Sigmoid colon (tissue), 7 donors: ENCODE measurements around the gene DIS3L2. TPM values are rescaled to one million over a fixed set of nuclear protein-coding genes. Genes with fewer than 3 reads are reported as not detected.

Experiments used
- DNase-seq: peaks from one replicate; pipeline ENCODE4 v3.0.0-alpha.2; 2019
- H3K27ac ChIP-seq, 4 donors: fragments of 200-600 bp; sonication (generic); one replicate each; pipeline ENCODE4 v1.5.1; 2016 to 2019; ENCODE audit warnings: mild to moderate bottlenecking in 1 of 4
- H3K27me3 ChIP-seq, 3 donors: fragments of 200-600 bp; sonication (generic); one replicate each; pipeline ENCODE4 v1.5.1; 2019; ENCODE audit warnings: mild to moderate bottlenecking in 1 of 3
- H3K36me3 ChIP-seq, 4 donors: fragments of 200-600 bp; sonication (generic); one replicate each; pipeline ENCODE4 v1.5.1; 2016 to 2019
- H3K4me1 ChIP-seq, 4 donors: fragments of 200-600 bp; sonication (generic); one replicate each; pipeline ENCODE4 v1.5.1; 2017 to 2019
- H3K4me3 ChIP-seq, 4 donors: fragments of 200-600 bp; sonication (generic); one replicate each; pipeline ENCODE4 v1.5.1; 2017 to 2019; ENCODE audit warnings: mild to moderate bottlenecking in 2 of 4, moderate library complexity in 1 of 4
- H3K9me3 ChIP-seq, 4 donors: fragments of 200-600 bp in 3 of 4; sonication (generic) in 3 of 4; one replicate each; pipeline versions ENCODE4 v1.5.1 to v1.6.1; 2013 to 2019
- CTCF ChIP-seq, 4 experiments: fragments of 450-650 bp in 3 of 4; fragments of 200-600 bp in 1 of 4; IDR thresholded peaks; one replicate each; pipeline ENCODE4 v1.5.1; 2016 to 2019; ENCODE audit warnings: antibody characterized with exemption in 4 of 4, mild to moderate bottlenecking in 3 of 4, moderate library complexity in 2 of 4
- EP300 ChIP-seq, 4 donors: sonication (generic); formaldehyde crosslinking; IDR thresholded peaks; one replicate each; pipeline ENCODE4 v1.6.1; 2017; ENCODE audit warnings: antibody characterized with exemption in 4 of 4
- POLR2A ChIP-seq, 2 donors: fragments of 450-650 bp; IDR thresholded peaks; one replicate each; pipeline ENCODE4 v1.6.1; 2016; ENCODE audit warnings: antibody characterized with exemption in 2 of 2, mild to moderate bottlenecking in 2 of 2, moderate library complexity in 2 of 2
- POLR2AphosphoS5 ChIP-seq, 4 donors: sonication (generic); formaldehyde crosslinking; IDR thresholded peaks; one replicate each; pipeline ENCODE4 v1.6.1; 2017; ENCODE audit warnings: antibody characterized with exemption in 4 of 4
- WGBS, 2 donors: extraction: QIAGEN DNeasy Blood & Tissue Kit; methylation state at CpG; one replicate each; pipeline ENCODE4 v1.1.7; 2013; 5-methylcytosine and 5-hydroxymethylcytosine counted together
- intact Hi-C: fragments of 100-400 bp; cut with DNase I; formaldehyde crosslinking; loops from one replicate; pipeline ENCODE4 v1.15.1; 2023
- polyA plus RNA-seq, 3 donors: library from polyadenylated mRNA; stranded (reverse); fragments of 200-250 nt; gene quantifications; one replicate each; pipeline ENCODE4 v1.2.3, GENCODE V29; 2013
- total RNA-seq, 4 donors: library from RNA; depleted of rRNA; stranded (reverse); fragments of >200 nt; gene quantifications; one replicate each; pipeline ENCODE4 v1.1.0, GENCODE V29; 2016
- donor health status: healthy with polysubstance abuse.
- donor health status: Bipolar disorder and iron deficiency.
- donor health status: healthy.

The DIS3L2 gene
- total and polyA plus RNA-seq, 7 donors = 8.8 to 37.9 (median 22.5) TPM

GRCh38 chr2:231928481-231928880, 33.0 kb upstream of the DIS3L2 start:
- Histone ChIP-seq H3K9me3 (no peaks in the 10 kb centered on the region), H3K27me3 (peaks cover 15 to 62% (median 44%) of the 10 kb centered on the region in 3 donors), H3K4me1 (peaks cover 0 to 29% (median 20%) of the 10 kb centered on the region in 4 donors), H3K36me3 (no peaks in the 10 kb centered on the region), H3K27ac (no peak overlapping the region), H3K4me3 (no peak overlapping the region)
- intact Hi-C loops = no loop called here
- WGBS, 2 donors = 61 to 77% methylated on average over 5 of the region's 5 CpGs
- peak; percentile 53 for DNase-seq
- TF ChIP-seq POLR2A (IDR thresholded peaks at IDR 0.05) (no peak), EP300 (IDR thresholded peaks at IDR 0.05) (no peak), POLR2AphosphoS5 (IDR thresholded peaks at IDR 0.05) (no peak), CTCF (IDR thresholded peaks at IDR 0.05) (no peak)

GRCh38 chr2:231928901-231929725, 32.4 kb upstream of the DIS3L2 start:
- Histone ChIP-seq H3K4me3 (no peak overlapping the region), H3K36me3 (no peaks in the 10 kb centered on the region), H3K9me3 (no peaks in the 10 kb centered on the region), H3K4me1 (peaks cover 0 to 29% (median 20%) of the 10 kb centered on the region in 4 donors), H3K27me3 (peaks cover 15 to 56% (median 44%) of the 10 kb centered on the region in 3 donors), H3K27ac (peak overlapping the region in 1 of 4 donors; percentile 3)
- intact Hi-C loops = no loop called here
- WGBS, 2 donors = 73 to 88% methylated on average over 11 of the region's 11 CpGs
- TF ChIP-seq EP300 (IDR thresholded peaks at IDR 0.05) (no peak), CTCF (IDR thresholded peaks at IDR 0.05) (no peak), POLR2AphosphoS5 (IDR thresholded peaks at IDR 0.05) (no peak), POLR2A (IDR thresholded peaks at IDR 0.05) (no peak)
- DNase-seq = peak; percentile 18

GRCh38 chr2:231929961-231930592, 31.4 kb upstream of the DIS3L2 start:
- Histone ChIP-seq H3K4me1 (peaks cover 0 to 29% (median 20%) of the 10 kb centered on the region in 4 donors), H3K9me3 (no peaks in the 10 kb centered on the region), H3K27ac (peak overlapping the region in 1 of 4 donors; percentile 32), H3K36me3 (no peaks in the 10 kb centered on the region), H3K4me3 (no peak overlapping the region), H3K27me3 (peaks cover 15 to 46% (median 36%) of the 10 kb centered on the region in 3 donors)
- intact Hi-C loops = no loop called here
- TF ChIP-seq POLR2A (IDR thresholded peaks at IDR 0.05) (no peak), EP300 (IDR thresholded peaks at IDR 0.05) (no peak), POLR2AphosphoS5 (IDR thresholded peaks at IDR 0.05) (peak; percentile 25 to 67 (median 33))
- peak; percentile 89 for DNase-seq
- 33 to 54% methylated on average over 11 of the region's 11 CpGs for WGBS, 2 donors

GRCh38 chr2:231930593-231931281, 30.8 kb upstream of the DIS3L2 start:
- Histone ChIP-seq H3K4me3 (no peak overlapping the region), H3K4me1 (peaks cover 0 to 24% (median 14%) of the 10 kb centered on the region in 4 donors), H3K36me3 (no peaks in the 10 kb centered on the region), H3K9me3 (no peaks in the 10 kb centered on the region), H3K27me3 (peaks cover 11 to 40% (median 30%) of the 10 kb centered on the region in 3 donors), H3K27ac (peak overlapping the region in 2 of 4 donors; percentile 47 to 49)
- TF ChIP-seq POLR2AphosphoS5 (IDR thresholded peaks at IDR 0.05) (peak in 3 of 4 donors; percentile 38 to 55 (median 54)), EP300 (IDR thresholded peaks at IDR 0.05) (no peak)
- peak; percentile 86 for DNase-seq
- intact Hi-C loops = no loop called here
- 73 to 79% methylated on average over 8 of the region's 8 CpGs for WGBS, 2 donors

GRCh38 chr2:231931481-231931915, 30.0 kb upstream of the DIS3L2 start:
- Histone ChIP-seq H3K36me3 (no peaks in the 10 kb centered on the region), H3K9me3 (no peaks in the 10 kb centered on the region), H3K4me3 (no peak overlapping the region), H3K27ac (peak overlapping the region in 2 of 4 donors; percentile 47 to 49), H3K4me1 (peaks cover 0 to 17% (median 7%) of the 10 kb centered on the region in 4 donors), H3K27me3 (peaks cover 4 to 32% (median 22%) of the 10 kb centered on the region in 3 donors)
- 75 to 80% methylated on average over 7 of the region's 7 CpGs for WGBS, 2 donors
- intact Hi-C loops = no loop called here
- TF ChIP-seq CTCF (IDR thresholded peaks at IDR 0.05) = no peak
- no peak for TF ChIP-seq EP300 (IDR thresholded peaks at IDR 0.05)
- peak; percentile 58 to 75 (median 60) for TF ChIP-seq POLR2AphosphoS5 (IDR thresholded peaks at IDR 0.05)
- no peak for TF ChIP-seq POLR2A (IDR thresholded peaks at IDR 0.05)
- DNase-seq = peak; percentile 89
